Breast epithelium (tissue), 3 donors: ENCODE measurements around the gene APLP2.
"Not testable (repeated sequence)": the region's sequence is repeated elsewhere in the genome, so short reads cannot be mapped to it uniquely, and the experiment has no call there.

Source experiments
- POLR2A ChIP-seq: fragments of 450-650 bp; IDR thresholded peaks from one replicate; pipeline ENCODE4 v1.6.1; 2016; ENCODE audit warnings: antibody characterized with exemption, mild to moderate bottlenecking, moderate library complexity
- POLR2AphosphoS5 ChIP-seq, 3 donors: sonication (generic); formaldehyde crosslinking; IDR thresholded peaks; one replicate each; pipeline ENCODE4 v1.6.1; 2017; ENCODE audit warnings: antibody characterized with exemption in 3 of 3
- TF ChIP-seq, protein P1 (sequence below), 3 donors: fragments of 450-650 bp; IDR thresholded peaks; one replicate each; pipeline ENCODE4 v1.5.1; 2016 to 2017; ENCODE audit warnings: antibody characterized with exemption in 3 of 3, mild to moderate bottlenecking in 3 of 3, moderate library complexity in 3 of 3

DNA sequence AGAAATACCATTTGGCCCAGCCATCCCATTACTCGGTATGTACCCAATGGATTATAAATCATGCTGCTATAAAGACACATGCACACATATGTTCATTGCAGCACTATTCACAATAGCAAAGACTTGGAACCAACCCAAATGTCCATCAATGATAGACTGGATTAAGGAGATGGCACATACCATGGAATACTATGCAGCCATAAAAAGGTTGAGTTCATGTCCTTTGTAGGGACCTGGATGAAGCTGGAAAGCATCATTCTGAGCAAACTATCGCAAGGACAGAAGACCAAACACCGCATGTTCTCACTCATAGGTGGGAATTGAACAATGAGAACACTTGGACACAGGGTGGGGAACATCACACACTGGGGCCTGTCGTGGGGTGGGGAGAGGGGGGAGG lies 39.0 kb downstream of the APLP2 start:
- TF ChIP-seq, protein P1, sequence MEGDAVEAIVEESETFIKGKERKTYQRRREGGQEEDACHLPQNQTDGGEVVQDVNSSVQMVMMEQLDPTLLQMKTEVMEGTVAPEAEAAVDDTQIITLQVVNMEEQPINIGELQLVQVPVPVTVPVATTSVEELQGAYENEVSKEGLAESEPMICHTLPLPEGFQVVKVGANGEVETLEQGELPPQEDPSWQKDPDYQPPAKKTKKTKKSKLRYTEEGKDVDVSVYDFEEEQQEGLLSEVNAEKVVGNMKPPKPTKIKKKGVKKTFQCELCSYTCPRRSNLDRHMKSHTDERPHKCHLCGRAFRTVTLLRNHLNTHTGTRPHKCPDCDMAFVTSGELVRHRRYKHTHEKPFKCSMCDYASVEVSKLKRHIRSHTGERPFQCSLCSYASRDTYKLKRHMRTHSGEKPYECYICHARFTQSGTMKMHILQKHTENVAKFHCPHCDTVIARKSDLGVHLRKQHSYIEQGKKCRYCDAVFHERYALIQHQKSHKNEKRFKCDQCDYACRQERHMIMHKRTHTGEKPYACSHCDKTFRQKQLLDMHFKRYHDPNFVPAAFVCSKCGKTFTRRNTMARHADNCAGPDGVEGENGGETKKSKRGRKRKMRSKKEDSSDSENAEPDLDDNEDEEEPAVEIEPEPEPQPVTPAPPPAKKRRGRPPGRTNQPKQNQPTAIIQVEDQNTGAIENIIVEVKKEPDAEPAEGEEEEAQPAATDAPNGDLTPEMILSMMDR (IDR thresholded peaks at IDR 0.05) = not testable (repeated sequence)
- TF ChIP-seq POLR2AphosphoS5 (IDR thresholded peaks at IDR 0.05); POLR2A: not testable (repeated sequence)
